K562 (cell line): ENCODE results near the gene LILRA6. TPM values are rescaled to one million over a fixed set of nuclear protein-coding genes. Genes with fewer than 3 reads are reported as not detected.
A peak's percentile ranks its signal among the peaks of the same experiment; 100 is the strongest.

Experiments
- CBX2 ChIP-seq: fragments of 200-600 bp; sonication (generic); IDR thresholded peaks from one replicate; pipeline ENCODE4 v1.6.1; 2012; ENCODE audit warnings: mild to moderate bottlenecking, low read length, inconsistent platforms; ENCODE audit not compliant: insufficient read depth, poor library complexity, severe bottlenecking
- DACH1 ChIP-seq: fragments of 450-650 bp; IDR thresholded peaks from 2 replicates; pipeline ENCODE4 v1.6.1; 2018; ENCODE audit not compliant: partially characterized antibody
- FIP1L1 ChIP-seq: fragments of 200-400 bp; formaldehyde crosslinking; IDR thresholded peaks from 2 replicates; pipeline ENCODE4 v1.6.1; 2018; ENCODE audit warnings: mild to moderate bottlenecking, low read depth, low read length; ENCODE audit not compliant: poor library complexity, severe bottlenecking
- FOXK1 ChIP-seq: sonication (generic); formaldehyde crosslinking; IDR thresholded peaks from 2 replicates; pipeline ENCODE4 v1.8.0; 2022; ENCODE audit warnings: missing genetic modification reagents, mild to moderate bottlenecking, borderline replicate concordance
- HDAC2 ChIP-seq: fragments of 450-650 bp; IDR thresholded peaks from 2 replicates; pipeline ENCODE4 v1.6.1; 2016; ENCODE audit warnings: mild to moderate bottlenecking
- HINFP ChIP-seq: fragments of 450-650 bp; conservative IDR thresholded peaks from 2 replicates; pipeline ENCODE4 v1.6.1; 2016; ENCODE audit warnings: missing genetic modification characterization, low read depth, mild to moderate bottlenecking, control low read depth, missing compliant biosample characterization
- HSF4 ChIP-seq: fragments of 250-450 bp; sonication (Bioruptor Pico); IDR thresholded peaks from 2 replicates; pipeline ENCODE4 v2.1.2; 2022; ENCODE audit warnings: mild to moderate bottlenecking, moderate library complexity, borderline replicate concordance
- NCOA6 ChIP-seq: fragments of 450-650 bp; IDR thresholded peaks from 2 replicates; pipeline ENCODE4 v1.6.1; 2017; ENCODE audit warnings: mild to moderate bottlenecking
- NFIC ChIP-seq: fragments of 450-650 bp; IDR thresholded peaks from 2 replicates; pipeline ENCODE4 v1.6.1; 2017; ENCODE audit warnings: mild to moderate bottlenecking, inconsistent platforms
- NFYB ChIP-seq: IDR thresholded peaks from 2 replicates; pipeline ENCODE4 v1.6.1; 2011; ENCODE audit warnings: mild to moderate bottlenecking, moderate library complexity; ENCODE audit not compliant: insufficient read length; ENCODE audit errors: extremely low read depth
- OTX1 ChIP-seq: fragments of 450-650 bp; formaldehyde crosslinking; IDR thresholded peaks from 2 replicates; pipeline ENCODE4 v1.4.0; 2022; ENCODE audit warnings: mild to moderate bottlenecking
- POLR2B ChIP-seq: fragments of 450-650 bp; IDR thresholded peaks from 2 replicates; pipeline ENCODE4 v1.6.1; 2018; ENCODE audit warnings: low read depth; ENCODE audit not compliant: partially characterized antibody
- PYGO2 ChIP-seq: fragments of 450-650 bp; IDR thresholded peaks from 2 replicates; pipeline ENCODE4 v1.6.1; 2016; ENCODE audit warnings: mild to moderate bottlenecking, missing genetic modification characterization, moderate library complexity, missing compliant biosample characterization
- SAFB2 ChIP-seq: fragments of 200-400 bp; formaldehyde crosslinking; IDR thresholded peaks from 2 replicates; pipeline ENCODE4 v1.6.1; 2018; ENCODE audit warnings: borderline replicate concordance, low read length, low read depth, moderate library complexity; ENCODE audit not compliant: severe bottlenecking
- SMARCA5 ChIP-seq: fragments of 450-650 bp; IDR thresholded peaks from 2 replicates; pipeline ENCODE4 v1.6.1; 2016
- TAF1 ChIP-seq: IDR thresholded peaks from 2 replicates; pipeline ENCODE4 v1.6.1; 2011; ENCODE audit warnings: mild to moderate bottlenecking, low read length, moderate library complexity; ENCODE audit not compliant: insufficient read depth, control insufficient read depth, severe bottlenecking; ENCODE audit errors: extremely low read depth
- TCF7L2 ChIP-seq: fragments of 150-350 bp; IDR thresholded peaks from 2 replicates; pipeline ENCODE4 v1.6.1; 2016; ENCODE audit warnings: low read depth, mild to moderate bottlenecking, low read length, moderate library complexity
- U2AF1 ChIP-seq: fragments of 200-400 bp; formaldehyde crosslinking; optimal IDR thresholded peaks from 2 replicates; pipeline ENCODE3; 2017; ENCODE audit warnings: mild to moderate bottlenecking, low read depth, low read length, moderate library complexity
- WHSC1 ChIP-seq: IDR thresholded peaks from one replicate; pipeline ENCODE4 v1.6.1; 2012; ENCODE audit warnings: low read length, control low read depth, inconsistent platforms
- ZC3H11A ChIP-seq: IDR thresholded peaks from 2 replicates; pipeline ENCODE4 v1.6.1; 2012; ENCODE audit warnings: low read depth, low read length, improper control_type of control experiment
- ZFX ChIP-seq: sonication (generic); formaldehyde crosslinking; IDR thresholded peaks from 2 replicates; pipeline ENCODE4 v1.8.0; 2022; ENCODE audit warnings: mild to moderate bottlenecking, missing genetic modification reagents, moderate library complexity
- ZNF165 ChIP-seq: fragments of 250-450 bp; sonication (Bioruptor Pico); IDR thresholded peaks from 2 replicates; pipeline ENCODE4 v1.4.0; 2020; ENCODE audit warnings: borderline replicate concordance
- ZNF24 ChIP-seq: fragments of 450-650 bp; IDR thresholded peaks from 2 replicates; pipeline ENCODE4 v1.6.1; 2016
- ZNF584 ChIP-seq: fragments of 200-800 bp; sonication (Bioruptor generic); IDR thresholded peaks from 2 replicates; pipeline ENCODE4 v1.6.1; 2016; ENCODE audit warnings: low read depth, mild to moderate bottlenecking, missing genetic modification characterization, missing compliant biosample characterization
- ZNF592 ChIP-seq: fragments of 450-650 bp; IDR thresholded peaks from 2 replicates; pipeline ENCODE4 v1.6.1; 2017; ENCODE audit warnings: antibody characterized with exemption, mild to moderate bottlenecking
- polyA plus RNA-seq, 8 experiments: library from polyadenylated mRNA; depleted of rRNA in 4 of 8; stranded (reverse) in 5 of 8; unstranded in 3 of 8; fragments of >200 nt; fragmentation: Nextera tagmentation in 2 of 8; fragmentation: Illumina TruSeq in 1 of 8; extraction: Ambion mirVana in 2 of 8; extraction: Trizol in 1 of 8; gene quantifications; 2 replicates each; pipeline versions ENCODE4 v1.2.1 to v1.2.3, GENCODE V29; 2011 to 2014; ENCODE audit warnings: inconsistent platforms in 1 of 8, missing spikeins in 1 of 8
- total RNA-seq, 7 experiments: library from RNA; depleted of rRNA in 6 of 7; stranded (reverse); fragments of >200 nt in 6 of 7; fragmentation: Illumina TruSeq in 2 of 7; extraction: Trizol in 2 of 7; gene quantifications; 2 replicates each; pipeline versions ENCODE4 v1.2.1 to v1.2.3, GENCODE V29; 2011 to 2021; ENCODE audit warnings: low replicate concordance in 1 of 7

LILRA6 gene
- total and polyA plus RNA-seq, 9 of the 15 experiments (the other 6 are each of a cell fraction or from before 2014, with no cell fraction given), result 0.03 TPM; not detected in 8

DNA sequence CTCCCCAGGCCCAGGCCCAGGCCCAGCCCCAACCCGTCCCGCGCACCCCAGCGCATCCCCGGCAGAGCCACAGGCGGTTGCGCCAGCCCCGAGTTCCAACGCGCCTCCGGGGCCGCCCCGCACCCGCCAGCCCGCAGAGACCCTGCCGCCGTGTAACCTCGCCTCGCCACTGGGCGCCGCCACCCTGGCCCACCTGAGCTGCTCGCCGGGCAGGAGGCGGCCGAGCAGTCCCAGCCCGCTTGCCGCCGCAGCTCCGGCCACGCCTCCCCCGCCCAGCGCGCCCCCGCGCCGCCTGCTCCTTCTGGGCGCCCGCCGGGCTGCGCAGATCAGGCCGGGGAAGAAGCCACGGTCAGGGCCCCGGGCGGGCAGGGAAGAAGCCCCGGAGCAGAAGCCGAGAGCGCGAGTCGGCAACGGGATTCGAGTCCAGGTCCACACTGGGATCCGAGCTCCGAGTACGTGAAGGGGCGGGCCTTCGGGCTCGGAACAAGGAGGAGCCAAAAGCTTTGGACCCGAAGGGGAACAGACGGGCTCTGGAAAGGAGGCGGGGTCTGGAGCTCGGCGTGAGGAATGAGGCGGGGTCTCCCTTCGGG is 53.4 kb downstream of the LILRA6 start, which contains the start of gene MBOAT7 (continued):
- TF ChIP-seq FIP1L1 (peak; percentile 17), POLR2B (peak; percentile 33), NCOA6 (no peak), ZNF592 (no peak), ZNF24 (no peak), DACH1 (no peak), HINFP (tag) (peak; percentile 98), ZC3H11A (no peak), ZNF165 (CRISPR knock-in tag) (no peak), U2AF1 (peak; percentile 62), ZNF584 (CRISPR knock-in tag) (no peak), TCF7L2 (no peak), ZFX (CRISPR knock-in tag) (peak; percentile 69), WHSC1 (no peak), FOXK1 (CRISPR knock-in tag) (no peak), HDAC2 (no peak), PYGO2 (tag) (no peak), NFIC (peak; percentile 14), HSF4 (CRISPR knock-in tag) (no peak), SAFB2 (no peak), SMARCA5 (no peak), CBX2 (no peak), NFYB (no peak), OTX1 (CRISPR knock-in tag) (no peak), TAF1 (peak; percentile 78)
